IPS-18c (cell line): ENCODE measurements around the gene SEL1L.
"Not testable (repeated sequence)": the region's sequence is repeated elsewhere in the genome, so short reads cannot be mapped to it uniquely, and the experiment has no call there.

ENCODE experiments used
- H3K4me3 ChIP-seq: 2 replicates; pipeline ENCODE4 v1.7.0; 2013; ENCODE audit warnings: low read depth, mild to moderate bottlenecking, low read length, moderate library complexity; ENCODE audit not compliant: insufficient read depth
- H3K9me3 ChIP-seq: one replicate; pipeline ENCODE4 v1.6.1; 2013; ENCODE audit warnings: mild to moderate bottlenecking, low read length, moderate library complexity; ENCODE audit not compliant: control insufficient read depth, insufficient read depth

Gene SEL1L

GRCh38 chr14:81533536-81534343 lies at the start of gene SEL1L:
TSS of gene SEL1L (minus strand) at chr14:81533853. CDS start at chr14:81533744, 109 bp downstream.
- H3K4me3 ChIP-seq = peak within 1 kb of the TSS; percentile 97
- H3K9me3 ChIP-seq = no peaks in the 10 kb centered on the region

- H3K9me3 ChIP-seq = no peaks in the 10 kb centered on the region
These were observed 48.8 kb upstream of the SEL1L start for GRCh38 chr14:81582420-81582819.

GRCh38 chr14:81579115-81579514 lies 45.5 kb upstream of the SEL1L start:
- Histone ChIP-seq H3K9me3 (no peaks in the 10 kb centered on the region), H3K4me3 (no peak overlapping the region)

More at GRCh38 chr14:81582420-81582819, 48.8 kb upstream of the SEL1L start:
- no peak overlapping the region for H3K4me3 ChIP-seq

GRCh38 chr14:81571437-81571836 lies 37.8 kb upstream of the SEL1L start:
- Histone ChIP-seq H3K9me3 (no peaks in the 10 kb centered on the region), H3K4me3 (no peak overlapping the region)

GRCh38 chr14:81567302-81567701 lies 33.6 kb upstream of the SEL1L start:
- H3K4me3 ChIP-seq = no peak overlapping the region
- H3K9me3 ChIP-seq = no peaks in the 10 kb centered on the region

- no peaks in the 10 kb centered on the region for H3K9me3 ChIP-seq
- H3K4me3 ChIP-seq = no peak overlapping the region
These were observed 32.0 kb upstream of the SEL1L start for GRCh38 chr14:81565441-81566290.

- Histone ChIP-seq H3K4me3 (no peak overlapping the region), H3K9me3 (no peaks in the 10 kb centered on the region)
These were observed 29.2 kb upstream of the SEL1L start for GRCh38 chr14:81562818-81563217.

- Histone ChIP-seq H3K4me3 (no peak overlapping the region), H3K9me3 (no peaks in the 10 kb centered on the region)
These were observed 27.6 kb upstream of the SEL1L start for GRCh38 chr14:81561084-81561775.

GRCh38 chr14:81559385-81559784 lies 25.7 kb upstream of the SEL1L start:
- Histone ChIP-seq H3K9me3 (no peaks in the 10 kb centered on the region), H3K4me3 (no peak overlapping the region)

- no peaks in the 10 kb centered on the region for H3K9me3 ChIP-seq
These were observed 23.5 kb upstream of the SEL1L start for GRCh38 chr14:81557146-81557545.

GRCh38 chr14:81555684-81556083 lies 22.0 kb upstream of the SEL1L start:
- Histone ChIP-seq H3K4me3 (no peak overlapping the region), H3K9me3 (no peaks in the 10 kb centered on the region)

More at GRCh38 chr14:81557146-81557545, 23.5 kb upstream of the SEL1L start:
- no peak overlapping the region for H3K4me3 ChIP-seq

- Histone ChIP-seq H3K9me3 (no peaks in the 10 kb centered on the region), H3K4me3 (no peak overlapping the region)
These were observed 21.4 kb upstream of the SEL1L start for GRCh38 chr14:81555051-81555450.

GRCh38 chr14:81551471-81551870 lies 17.8 kb upstream of the SEL1L start:
- H3K9me3 ChIP-seq = no peaks in the 10 kb centered on the region
- H3K4me3 ChIP-seq = no peak overlapping the region

- Histone ChIP-seq H3K4me3 (no peak overlapping the region), H3K9me3 (no peaks in the 10 kb centered on the region)
These were observed 16.5 kb upstream of the SEL1L start for GRCh38 chr14:81550001-81550637.

- not testable (repeated sequence) for H3K9me3 ChIP-seq, H3K4me3 ChIP-seq
These were observed 7.6 kb upstream of the SEL1L start for GRCh38 chr14:81541206-81541605.

- no peak overlapping the region for H3K4me3 ChIP-seq
- no peaks in the 10 kb centered on the region for H3K9me3 ChIP-seq
These were observed 3.5 kb upstream of the SEL1L start for GRCh38 chr14:81537193-81537592.

- Histone ChIP-seq H3K4me3 (no peak overlapping the region), H3K9me3 (no peaks in the 10 kb centered on the region)
These were observed 2.7 kb upstream of the SEL1L start for GRCh38 chr14:81536241-81536771.
